ENCODE measurements around the gene LRP1-AS.

Gene LRP1-AS

DNA sequence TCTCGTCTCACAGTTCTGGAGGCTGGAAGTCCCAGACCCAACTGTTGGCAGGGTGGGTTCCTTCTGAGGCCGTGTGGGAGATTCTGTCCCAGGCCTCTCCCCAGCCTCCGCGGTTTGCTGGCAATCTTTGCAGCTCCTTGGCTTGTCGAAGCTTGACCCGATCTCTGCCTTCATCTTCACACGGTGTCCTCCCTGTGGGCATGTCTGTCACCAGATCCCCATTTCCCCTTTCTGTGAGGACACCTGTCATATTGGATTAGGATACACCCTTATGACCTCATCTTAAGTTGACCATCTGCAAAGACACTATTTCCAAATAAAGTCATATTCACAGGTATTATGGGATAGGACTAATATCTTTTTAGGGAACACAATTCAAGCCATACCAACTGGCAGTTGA is 22.6 kb upstream of the LRP1-AS start:
- Histone ChIP-seq H3K9ac (ENCODE audit: low read length) (no peak overlapping the region), H3K4me3 (ENCODE audit: low read length) (no peak overlapping the region), H2AFZ (ENCODE audit: low read length) (no peak overlapping the region), H3K4me2 (ENCODE audit: low read depth, low read length) (no peak overlapping the region), H3K9me3 (replicated peaks; ENCODE audit: insufficient read depth, low read length) (no peaks in the 10 kb centered on the region), H3K4me1 (ENCODE audit: low read length) (no peaks in the 10 kb centered on the region), H3K27ac (ENCODE audit: low read length) (no peak overlapping the region), H3K9me2 (replicated peaks; ENCODE audit: insufficient read depth, low read length) (no peaks in the 10 kb centered on the region), H3K36me3 (replicated peaks; ENCODE audit: insufficient read depth, low read length) (no peaks in the 10 kb centered on the region), H3K27me3 (replicated peaks; ENCODE audit: insufficient read depth, low read length) (no peaks in the 10 kb centered on the region), H3F3A (ENCODE audit: insufficient read depth, low read length) (no peaks in the 10 kb centered on the region), H3K79me2 (ENCODE audit: low read length) (no peaks in the 10 kb centered on the region), H4K20me1 (ENCODE audit: insufficient read depth, low read length) (no peaks in the 10 kb centered on the region)
- no peak for TF ChIP-seq EZH2phosphoT487 (IDR thresholded peaks at IDR 0.05; ENCODE audit: low read length)
- no peak for TF ChIP-seq EZH2 (optimal IDR thresholded peaks at IDR 0.05; ENCODE audit: low read depth, low read length)
- TF ChIP-seq, protein P1, sequence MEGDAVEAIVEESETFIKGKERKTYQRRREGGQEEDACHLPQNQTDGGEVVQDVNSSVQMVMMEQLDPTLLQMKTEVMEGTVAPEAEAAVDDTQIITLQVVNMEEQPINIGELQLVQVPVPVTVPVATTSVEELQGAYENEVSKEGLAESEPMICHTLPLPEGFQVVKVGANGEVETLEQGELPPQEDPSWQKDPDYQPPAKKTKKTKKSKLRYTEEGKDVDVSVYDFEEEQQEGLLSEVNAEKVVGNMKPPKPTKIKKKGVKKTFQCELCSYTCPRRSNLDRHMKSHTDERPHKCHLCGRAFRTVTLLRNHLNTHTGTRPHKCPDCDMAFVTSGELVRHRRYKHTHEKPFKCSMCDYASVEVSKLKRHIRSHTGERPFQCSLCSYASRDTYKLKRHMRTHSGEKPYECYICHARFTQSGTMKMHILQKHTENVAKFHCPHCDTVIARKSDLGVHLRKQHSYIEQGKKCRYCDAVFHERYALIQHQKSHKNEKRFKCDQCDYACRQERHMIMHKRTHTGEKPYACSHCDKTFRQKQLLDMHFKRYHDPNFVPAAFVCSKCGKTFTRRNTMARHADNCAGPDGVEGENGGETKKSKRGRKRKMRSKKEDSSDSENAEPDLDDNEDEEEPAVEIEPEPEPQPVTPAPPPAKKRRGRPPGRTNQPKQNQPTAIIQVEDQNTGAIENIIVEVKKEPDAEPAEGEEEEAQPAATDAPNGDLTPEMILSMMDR (IDR thresholded peaks at IDR 0.05; ENCODE audit: low read length): no peak
- DNase-seq: no peak

DNA sequence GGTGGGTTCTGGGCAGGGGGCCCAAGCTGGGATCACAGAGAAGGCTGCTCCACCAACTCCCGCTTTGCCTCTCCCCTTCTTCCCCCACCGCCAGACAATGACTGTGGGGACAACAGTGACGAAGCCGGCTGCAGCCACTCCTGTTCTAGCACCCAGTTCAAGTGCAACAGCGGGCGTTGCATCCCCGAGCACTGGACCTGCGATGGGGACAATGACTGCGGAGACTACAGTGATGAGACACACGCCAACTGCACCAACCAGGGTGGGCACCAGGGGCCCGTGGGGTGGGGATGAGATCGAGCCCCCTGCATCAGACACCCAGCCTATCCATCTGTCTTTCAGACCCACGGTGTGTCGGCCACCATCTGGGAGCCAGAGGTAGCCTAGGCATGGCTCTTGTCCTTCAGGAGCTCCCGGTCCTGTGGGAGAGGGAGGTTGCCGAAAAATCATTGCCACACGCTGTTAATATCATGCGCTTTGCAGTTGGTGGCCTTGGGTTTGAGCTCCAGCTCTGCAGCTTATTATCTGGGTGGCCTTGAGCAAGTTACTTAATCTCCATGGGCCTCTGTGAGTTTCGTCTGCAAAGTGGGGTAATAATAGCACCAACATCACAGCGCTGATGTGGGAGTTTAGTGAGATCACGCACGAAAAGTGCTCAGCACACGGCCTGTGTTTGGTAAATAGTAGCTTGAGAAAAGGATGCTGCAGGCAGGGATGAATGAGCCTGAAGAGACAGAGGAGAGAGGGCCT is 21.8 kb upstream of the LRP1-AS start:
- H3F3A ChIP-seq (ENCODE audit: insufficient read depth, low read length): no peaks in the 10 kb centered on the region
- no peaks in the 10 kb centered on the region for H3K4me1 ChIP-seq (ENCODE audit: low read length)
- no peak overlapping the region for H3K27ac ChIP-seq (ENCODE audit: low read length)
- no peak overlapping the region for H3K4me3 ChIP-seq (ENCODE audit: low read length)
- no peak for DNase-seq
- no peaks in the 10 kb centered on the region for H3K27me3 ChIP-seq (replicated peaks; ENCODE audit: insufficient read depth, low read length)
- TF ChIP-seq, protein P1 (IDR thresholded peaks at IDR 0.05; ENCODE audit: low read length): no peak
- TF ChIP-seq EZH2 (optimal IDR thresholded peaks at IDR 0.05; ENCODE audit: low read depth, low read length) (no peak), EZH2phosphoT487 (IDR thresholded peaks at IDR 0.05; ENCODE audit: low read length) (no peak)
- no peak overlapping the region for H3K4me2 ChIP-seq (ENCODE audit: low read depth, low read length)
- no peak overlapping the region for H3K9ac ChIP-seq (ENCODE audit: low read length)
- no peaks in the 10 kb centered on the region for H3K36me3 ChIP-seq (replicated peaks; ENCODE audit: insufficient read depth, low read length)
- H2AFZ ChIP-seq (ENCODE audit: low read length): no peak overlapping the region
- no peaks in the 10 kb centered on the region for H3K9me2 ChIP-seq (replicated peaks; ENCODE audit: insufficient read depth, low read length)
- H3K79me2 ChIP-seq (ENCODE audit: low read length): no peaks in the 10 kb centered on the region
- no peaks in the 10 kb centered on the region for H3K9me3 ChIP-seq (replicated peaks; ENCODE audit: insufficient read depth, low read length)
- no peaks in the 10 kb centered on the region for H4K20me1 ChIP-seq (ENCODE audit: insufficient read depth, low read length)

DNA sequence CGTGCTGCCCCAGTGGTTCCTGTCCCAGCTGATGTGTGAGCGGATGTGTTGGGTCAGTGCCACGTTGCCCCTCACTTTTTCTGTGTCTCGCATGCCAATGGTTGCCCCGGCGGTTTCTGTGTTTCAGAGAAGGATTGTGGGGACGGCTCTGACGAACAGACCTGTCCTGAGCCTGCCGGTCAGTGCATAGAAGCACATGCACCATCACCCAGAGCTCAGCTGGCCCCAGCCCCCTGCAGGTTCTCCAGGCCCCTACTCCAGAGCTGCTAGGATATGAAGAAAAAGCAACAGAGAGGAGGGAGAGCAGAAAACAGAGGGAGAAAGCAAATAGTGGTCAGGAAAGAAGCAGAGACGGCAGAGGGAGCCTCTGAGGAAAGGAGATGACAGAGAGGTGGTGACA is 20.6 kb upstream of the LRP1-AS start:
- H3K27ac ChIP-seq (ENCODE audit: low read length): no peak overlapping the region
- H3K27me3 ChIP-seq (replicated peaks; ENCODE audit: insufficient read depth, low read length): 0 out of 2 replicates have a peak, but pooled peaks cover under 1% of the 10 kb centered on the region
- no peaks in the 10 kb centered on the region for H3K79me2 ChIP-seq (ENCODE audit: low read length)
- no peaks in the 10 kb centered on the region for H3F3A ChIP-seq (ENCODE audit: insufficient read depth, low read length)
- no peak for TF ChIP-seq EZH2phosphoT487 (IDR thresholded peaks at IDR 0.05; ENCODE audit: low read length)
- TF ChIP-seq, protein P1 (IDR thresholded peaks at IDR 0.05; ENCODE audit: low read length): no peak
- TF ChIP-seq EZH2 (optimal IDR thresholded peaks at IDR 0.05; ENCODE audit: low read depth, low read length): no peak
- H3K4me1 ChIP-seq (ENCODE audit: low read length): no peaks in the 10 kb centered on the region
- H3K9ac ChIP-seq (ENCODE audit: low read length): no peak overlapping the region
- no peak overlapping the region for H3K4me3 ChIP-seq (ENCODE audit: low read length)
- H4K20me1 ChIP-seq (ENCODE audit: insufficient read depth, low read length): no peaks in the 10 kb centered on the region
- no peaks in the 10 kb centered on the region for H3K9me3 ChIP-seq (replicated peaks; ENCODE audit: insufficient read depth, low read length)
- no peaks in the 10 kb centered on the region for H3K36me3 ChIP-seq (replicated peaks; ENCODE audit: insufficient read depth, low read length)
- no peak overlapping the region for H3K4me2 ChIP-seq (ENCODE audit: low read depth, low read length)
- H2AFZ ChIP-seq (ENCODE audit: low read length): no peak overlapping the region
- no peaks in the 10 kb centered on the region for H3K9me2 ChIP-seq (replicated peaks; ENCODE audit: insufficient read depth, low read length)
- no peak for DNase-seq

All from MM.1S (cell line).